Stimulated activated naive B cell treated with anti-CD40 and anti-IgM and Interleukin-4, amounts not matched to agents 10 μg/mL and 1 μg/mL and 100 μg/mL, for 72 hours (primary cell): ENCODE measurements around the gene CNOT8.
A peak's percentile ranks its signal among the peaks of the same experiment; 100 is the strongest.
"Not testable (repeated sequence)": the region's sequence is repeated elsewhere in the genome, so short reads cannot be mapped to it uniquely, and the experiment has no call there.

Experiments
- ATAC-seq, 2 donors: fragments of 150-1000 bp; cut with Tn5 transposase; replicated peaks; 2 replicates each; pipeline ENCODE4 v1.10.0; 2021; ENCODE audit warnings: moderate library complexity in 1 of 2
- DNase-seq: peaks from one replicate; pipeline ENCODE4 v3.0.0; 2021
- H3K27ac Mint-ChIP-seq: one replicate; pipeline ENCODE4 v1.8.0; 2022; ENCODE audit warnings: mild to moderate bottlenecking, mixed read lengths
- H3K27me3 Mint-ChIP-seq, 2 donors: one replicate each; pipeline ENCODE4 v1.8.0; 2022; ENCODE audit warnings: mixed read lengths in 2 of 2
- H3K36me3 Mint-ChIP-seq, 2 donors: one replicate each; pipeline ENCODE4 v1.8.0; 2022; ENCODE audit warnings: mixed read lengths in 2 of 2, mild to moderate bottlenecking in 1 of 2
- H3K4me1 Mint-ChIP-seq, 2 donors: one replicate each; pipeline ENCODE4 v1.8.0; 2022; ENCODE audit warnings: mixed read lengths in 2 of 2, mild to moderate bottlenecking in 1 of 2
- H3K4me3 Mint-ChIP-seq, 2 donors: one replicate each; pipeline ENCODE4 v1.8.0; 2022; ENCODE audit warnings: mild to moderate bottlenecking in 2 of 2, mixed read lengths in 2 of 2, moderate library complexity in 1 of 2
- H3K9me3 Mint-ChIP-seq, 2 donors: one replicate each; pipeline ENCODE4 v1.8.0; 2022; ENCODE audit warnings: mixed read lengths in 2 of 2, mild to moderate bottlenecking in 1 of 2

The CNOT8 gene

DNA sequence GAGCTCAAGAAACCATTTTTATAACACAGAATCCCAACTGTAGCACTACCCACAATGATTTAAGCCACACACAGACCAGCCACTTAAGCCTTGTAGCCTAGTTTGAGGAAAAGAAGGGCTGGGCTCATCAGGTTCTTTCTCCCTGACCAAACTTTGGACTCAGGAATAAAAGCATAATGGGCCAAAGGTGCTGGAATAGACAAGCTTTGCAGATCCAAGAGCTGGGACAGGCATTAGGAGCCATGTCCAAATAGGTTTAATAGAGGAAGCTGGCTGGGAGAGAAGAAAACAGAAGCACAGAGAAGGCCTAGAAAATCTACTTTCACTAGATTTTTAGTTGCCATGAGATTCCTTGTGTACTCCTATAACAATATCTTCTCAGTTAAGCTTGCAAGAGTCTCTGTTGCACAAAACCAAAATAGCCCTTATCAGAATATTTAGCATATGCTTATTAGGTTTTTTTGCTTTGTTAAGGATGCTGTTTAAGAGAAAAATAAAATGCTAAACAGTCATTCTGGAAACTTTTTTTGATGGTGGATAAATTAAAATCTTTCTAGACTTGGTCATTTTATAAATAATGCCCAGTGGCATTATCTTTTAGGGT is 38.2 kb downstream of the CNOT8 start:
- Mint-ChIP-seq H3K27me3 (no peaks in the 10 kb centered on the region), H3K4me3 (no peak overlapping the region), H3K27ac (no peak overlapping the region), H3K36me3 (peaks cover 45 to 61% of the 10 kb centered on the region in 2 donors), H3K4me1 (no peaks in the 10 kb centered on the region), H3K9me3 (no peaks in the 10 kb centered on the region)
- no peak for DNase-seq
- ATAC-seq: no peak

- no peak overlapping the region for H3K27ac Mint-ChIP-seq
- H3K4me1 Mint-ChIP-seq: no peaks in the 10 kb centered on the region
- DNase-seq (no peak), ATAC-seq (no peak)
- no peak overlapping the region for H3K4me3 Mint-ChIP-seq
- peaks cover 44 to 62% of the 10 kb centered on the region in 2 donors for H3K36me3 Mint-ChIP-seq
- H3K27me3 Mint-ChIP-seq: no peaks in the 10 kb centered on the region
- H3K9me3 Mint-ChIP-seq: no peaks in the 10 kb centered on the region
These were observed 39.8 kb downstream of the CNOT8 start for GRCh38 chr5:154898210-154898609.

- ATAC-seq (no peak), DNase-seq (no peak)
- Mint-ChIP-seq H3K9me3 (no peaks in the 10 kb centered on the region), H3K36me3 (peaks cover 41 to 60% of the 10 kb centered on the region in 2 donors), H3K4me3 (no peak overlapping the region), H3K27me3 (no peaks in the 10 kb centered on the region), H3K4me1 (no peaks in the 10 kb centered on the region), H3K27ac (peak overlapping the region; percentile 53)
These were observed 40.9 kb downstream of the CNOT8 start for GRCh38 chr5:154899151-154899816.

DNA sequence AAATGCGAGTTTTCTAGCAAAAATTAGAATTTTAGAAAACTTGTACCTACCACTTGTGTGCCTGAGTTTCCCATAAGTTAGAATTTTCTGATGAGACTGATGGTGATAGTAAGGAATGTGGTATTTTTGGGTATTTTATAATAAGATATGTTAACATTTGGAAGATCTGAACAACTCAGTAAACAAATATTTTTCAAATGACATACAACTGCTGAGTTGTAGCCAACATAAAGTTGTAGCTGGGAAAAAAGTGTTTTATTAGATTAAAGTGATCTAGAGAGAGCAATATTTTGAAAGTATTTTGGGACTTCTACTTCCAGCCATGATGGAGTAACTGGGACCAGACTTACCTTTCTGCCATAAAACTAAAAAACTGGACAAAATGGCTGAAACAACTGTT is 41.6 kb downstream of the CNOT8 start:
- peaks cover 40 to 61% of the 10 kb centered on the region in 2 donors for H3K36me3 Mint-ChIP-seq
- H3K4me1 Mint-ChIP-seq: no peaks in the 10 kb centered on the region
- ATAC-seq: no peak
- H3K27me3 Mint-ChIP-seq: no peaks in the 10 kb centered on the region
- H3K9me3 Mint-ChIP-seq: no peaks in the 10 kb centered on the region
- H3K4me3 Mint-ChIP-seq: no peak overlapping the region
- no peak for DNase-seq
- no peak overlapping the region for H3K27ac Mint-ChIP-seq

- Mint-ChIP-seq H3K4me3 (no peak overlapping the region), H3K9me3 (no peaks in the 10 kb centered on the region), H3K27me3 (no peaks in the 10 kb centered on the region), H3K27ac (no peak overlapping the region), H3K4me1 (no peaks in the 10 kb centered on the region), H3K36me3 (peaks cover 36 to 53% of the 10 kb centered on the region in 2 donors)
- DNase-seq: no peak
- no peak for ATAC-seq
These were observed 42.8 kb downstream of the CNOT8 start for GRCh38 chr5:154901276-154901675.

GRCh38 chr5:154901913-154902312 is 43.5 kb downstream of the CNOT8 start:
- Mint-ChIP-seq H3K9me3 (no peaks in the 10 kb centered on the region), H3K4me3 (no peak overlapping the region), H3K27ac (no peak overlapping the region), H3K27me3 (no peaks in the 10 kb centered on the region), H3K4me1 (no peaks in the 10 kb centered on the region), H3K36me3 (peaks cover 35 to 57% of the 10 kb centered on the region in 2 donors)
- ATAC-seq (no peak), DNase-seq (no peak)

- not testable (repeated sequence) for H3K4me1 Mint-ChIP-seq, H3K4me3 Mint-ChIP-seq, H3K9me3 Mint-ChIP-seq, H3K27me3 Mint-ChIP-seq, DNase-seq, H3K27ac Mint-ChIP-seq, ATAC-seq
- H3K36me3 Mint-ChIP-seq: peaks cover 34 to 47% of the 10 kb centered on the region in 2 donors
These were observed 47.2 kb downstream of the CNOT8 start for GRCh38 chr5:154905601-154906000.

DNA sequence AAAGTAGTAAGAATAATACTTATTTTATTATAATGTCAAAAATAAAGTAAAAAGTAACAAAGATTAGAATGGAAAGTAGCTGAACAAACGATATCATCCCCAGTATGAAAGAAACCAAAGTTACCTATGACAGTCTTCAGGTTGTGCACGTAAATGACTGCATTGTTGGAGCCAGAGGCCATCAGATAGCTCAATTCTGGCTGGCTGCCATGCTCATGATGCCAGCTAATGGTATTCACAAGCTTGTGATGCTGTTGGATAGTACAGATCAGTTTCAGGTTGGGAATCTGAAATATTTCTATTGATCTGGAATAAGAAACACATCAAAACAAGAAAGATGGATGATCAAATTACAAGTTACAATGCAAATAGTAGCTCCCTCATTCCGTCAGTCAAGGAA is 58.4 kb downstream of the CNOT8 start:
- DNase-seq: no peak
- H3K9me3 Mint-ChIP-seq: no peaks in the 10 kb centered on the region
- no peaks in the 10 kb centered on the region for H3K27me3 Mint-ChIP-seq
- H3K27ac Mint-ChIP-seq: no peak overlapping the region
- ATAC-seq: no peak
- no peak overlapping the region for H3K4me3 Mint-ChIP-seq
- peaks cover 13 to 34% of the 10 kb centered on the region in 2 donors for H3K36me3 Mint-ChIP-seq
- H3K4me1 Mint-ChIP-seq: no peaks in the 10 kb centered on the region

DNA sequence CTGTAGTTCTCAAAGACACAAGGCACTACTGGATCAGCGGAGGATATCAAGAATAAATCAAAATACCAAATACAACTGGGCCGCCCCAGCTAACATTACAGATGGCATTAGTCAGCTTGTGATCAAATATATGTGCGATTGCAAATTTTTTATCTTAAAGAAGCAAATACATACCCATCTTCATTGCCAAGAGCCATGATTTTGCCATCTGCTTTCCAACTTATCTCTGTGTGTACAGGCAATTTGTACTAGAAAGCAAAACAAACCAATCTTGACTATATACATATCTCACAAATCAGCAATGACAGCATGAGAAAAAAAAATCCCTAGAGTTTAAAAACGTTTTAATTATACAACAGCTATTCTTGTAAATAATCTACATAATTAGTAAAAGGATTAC is 59.3 kb downstream of the CNOT8 start:
- H3K36me3 Mint-ChIP-seq: peaks cover 11 to 27% of the 10 kb centered on the region in 2 donors
- DNase-seq (no peak), ATAC-seq (no peak)
- no peaks in the 10 kb centered on the region for H3K9me3 Mint-ChIP-seq
- H3K27me3 Mint-ChIP-seq: no peaks in the 10 kb centered on the region
- no peak overlapping the region for H3K4me3 Mint-ChIP-seq
- peak overlapping the region; percentile 9 for H3K27ac Mint-ChIP-seq
- H3K4me1 Mint-ChIP-seq: no peaks in the 10 kb centered on the region

DNA sequence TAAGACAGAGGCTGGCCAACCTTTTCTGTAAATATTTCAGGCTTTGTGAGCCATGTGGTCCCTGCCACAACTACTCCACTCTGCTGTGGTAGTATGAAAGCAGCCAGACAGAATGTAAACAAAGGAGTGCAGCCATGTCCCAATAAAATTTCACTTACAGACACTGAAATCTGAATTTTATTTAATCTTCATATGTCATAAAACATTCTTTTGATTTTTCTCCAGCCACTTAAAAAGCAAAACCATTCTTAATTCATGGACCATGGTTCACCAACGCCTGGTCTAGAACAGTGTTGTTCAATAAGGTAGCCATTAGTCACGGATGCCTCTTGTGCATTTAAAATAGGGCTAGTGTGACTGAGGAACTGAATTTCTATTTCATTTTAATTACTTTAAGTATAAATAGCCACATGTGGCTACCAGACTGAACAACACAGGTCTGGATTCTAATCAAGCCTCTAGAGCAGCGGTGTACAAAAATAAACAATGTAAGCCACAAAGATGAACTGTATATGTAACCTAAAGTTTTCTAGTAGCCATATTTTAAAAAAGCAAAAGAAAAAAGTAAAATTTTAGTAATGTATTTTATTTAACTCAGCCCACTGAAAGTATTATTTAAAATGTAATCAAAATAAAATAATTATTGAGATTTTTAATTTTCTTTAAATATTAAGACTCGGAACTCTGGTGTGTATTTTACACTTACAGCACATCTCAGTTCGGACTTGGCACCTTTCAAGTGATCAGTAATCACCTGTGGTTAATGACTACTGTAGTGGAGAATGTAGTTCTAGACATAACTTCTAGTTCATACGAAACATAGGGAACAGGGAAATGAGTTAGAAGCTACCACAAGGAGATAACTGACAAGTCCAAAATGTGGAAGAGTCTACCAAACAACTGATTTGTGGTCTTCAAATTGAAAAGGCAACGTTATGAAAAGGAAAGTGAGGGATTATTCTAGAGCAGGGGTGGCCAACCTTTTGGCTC is 65.3 kb downstream of the CNOT8 start:
- Mint-ChIP-seq H3K9me3 (no peaks in the 10 kb centered on the region), H3K4me3 (no peak overlapping the region), H3K27ac (no peak overlapping the region), H3K4me1 (no peaks in the 10 kb centered on the region), H3K36me3 (peaks cover 21 to 37% of the 10 kb centered on the region in 2 donors), H3K27me3 (no peaks in the 10 kb centered on the region)
- ATAC-seq: no peak
- DNase-seq: no peak
